Posterior vena cava (tissue), 2 donors: Measurements from ENCODE around the gene ASXL1. TPM values are rescaled to one million over a fixed set of nuclear protein-coding genes. Genes with fewer than 3 reads are reported as not detected.
"Not testable (repeated sequence)": the region's sequence is repeated elsewhere in the genome, so short reads cannot be mapped to it uniquely, and the experiment has no call there.

Experiments
- DNase-seq: peaks from one replicate; pipeline ENCODE4 v3.0.0-alpha.2; 2020; ENCODE audit warnings: low spot score
- intact Hi-C, 2 donors: fragments of 100-400 bp; cut with DNase I; formaldehyde crosslinking; loops; one replicate each; pipeline versions ENCODE4 v1.14.1 to v1.14.2; 2022 to 2023
- long read RNA-seq, 2 donors: library from polyadenylated mRNA; unstranded; transcript quantifications; one replicate each; pipeline ENCODE4 v2.0.0, GENCODE V29; 2020 to 2021
- total RNA-seq, 2 donors: library from RNA; stranded (reverse); fragmentation: NEBNext Ultra II Directional; extraction: Animal tissue kit (Norgen Biotek cat#: 25700); gene quantifications; one replicate each; pipeline ENCODE4 v1.2.1, GENCODE V29; 2021
- donor health status: DM: yes; HTN: yes; CAD: no.
- donor health status: DM: yes; HTN: yes; CAD: no.

The ASXL1 gene
- 10 to 100 TPM; 61.5 to 62.8 TPM for total RNA-seq
- long read RNA-seq, donor 1, partial matches to known transcripts = 4 of 12 reads
- long read RNA-seq, donor 1, other reads (novel, unspliced or antisense) = 8 of 12 reads
- long read RNA-seq, donor 2, partial matches to known transcripts = 2 of 12 reads
- long read RNA-seq, donor 2, other reads (novel, unspliced or antisense) = 10 of 12 reads

DNA sequence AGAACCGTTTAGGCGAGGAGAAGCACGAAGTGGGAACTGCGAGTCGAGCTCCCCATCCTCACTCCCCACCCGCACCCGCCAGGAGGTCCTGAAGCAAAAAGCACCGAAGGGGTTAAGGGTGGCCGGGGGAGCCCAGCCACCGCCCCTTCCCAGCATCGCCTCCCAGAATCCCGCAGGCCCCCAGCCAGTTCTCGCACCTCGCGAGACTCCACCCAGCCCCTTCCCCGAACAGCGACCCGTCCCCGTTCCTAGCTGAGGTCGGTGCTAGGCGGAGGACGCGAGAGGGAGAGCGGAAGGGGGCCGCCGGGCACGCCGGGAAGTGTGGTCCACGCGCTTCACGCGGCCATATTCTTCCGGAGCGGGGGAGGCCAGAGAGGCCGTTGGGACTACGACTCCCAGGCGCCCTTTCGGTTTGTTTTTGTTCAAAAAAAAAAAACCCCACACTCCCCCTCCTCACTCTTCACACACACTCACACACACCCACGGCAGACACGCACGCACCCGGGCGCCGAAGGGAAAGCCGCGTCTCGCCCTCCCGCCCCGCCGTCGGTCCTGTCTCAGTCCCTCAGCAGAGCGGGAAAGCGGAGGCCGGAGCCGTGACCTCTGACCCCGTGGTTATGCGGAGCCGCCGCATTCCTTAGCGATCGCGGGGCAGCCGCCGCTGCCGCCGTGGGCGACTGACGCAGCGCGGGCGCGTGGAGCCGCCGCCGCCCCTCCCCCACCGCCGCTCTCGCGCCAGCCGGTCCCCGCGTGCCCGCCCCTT is at the start of gene ASXL1:
ASXL1 (plus strand) TSS at position 463 of the 763 bp plus-strand sequence. CDS start 445 bp downstream, outside the sequence.
- peak; percentile 99 for DNase-seq
- intact Hi-C loops = no loop called here

DNA sequence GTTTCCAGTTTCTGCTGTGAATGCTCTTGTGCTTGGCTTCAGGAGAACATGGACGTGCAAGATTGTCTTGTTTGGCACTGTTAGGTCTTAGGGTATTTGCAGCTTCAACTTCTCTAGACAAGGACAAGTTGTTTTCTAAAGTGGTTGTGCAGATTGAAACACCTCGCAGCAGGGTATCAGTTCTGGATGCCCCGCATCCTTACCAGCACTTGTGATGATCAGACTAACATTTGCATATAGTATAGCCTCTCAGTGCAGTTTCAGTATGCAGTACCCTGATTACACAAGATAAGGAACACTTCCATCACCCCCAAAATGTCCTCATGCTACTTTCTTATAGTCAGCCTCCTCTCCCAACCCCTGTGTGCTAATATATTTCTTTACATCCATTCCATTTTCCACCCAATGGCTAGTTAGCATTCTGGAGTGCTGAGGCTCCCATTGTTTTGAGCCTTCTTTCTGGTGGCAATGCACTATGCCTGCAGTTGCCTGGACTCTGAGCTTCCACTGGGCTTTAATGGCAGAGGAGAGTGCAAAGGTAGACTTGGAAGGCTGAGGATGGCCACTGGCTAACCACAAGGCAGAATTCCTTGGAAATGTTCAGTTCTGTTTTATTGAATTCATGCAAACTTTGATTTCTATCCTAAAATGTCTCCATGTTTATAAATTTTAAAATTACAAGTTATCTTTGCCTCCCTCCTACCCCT is 45.3 kb upstream of the ASXL1 start:
- intact Hi-C loops = no loop called here
- DNase-seq = no peak

DNA sequence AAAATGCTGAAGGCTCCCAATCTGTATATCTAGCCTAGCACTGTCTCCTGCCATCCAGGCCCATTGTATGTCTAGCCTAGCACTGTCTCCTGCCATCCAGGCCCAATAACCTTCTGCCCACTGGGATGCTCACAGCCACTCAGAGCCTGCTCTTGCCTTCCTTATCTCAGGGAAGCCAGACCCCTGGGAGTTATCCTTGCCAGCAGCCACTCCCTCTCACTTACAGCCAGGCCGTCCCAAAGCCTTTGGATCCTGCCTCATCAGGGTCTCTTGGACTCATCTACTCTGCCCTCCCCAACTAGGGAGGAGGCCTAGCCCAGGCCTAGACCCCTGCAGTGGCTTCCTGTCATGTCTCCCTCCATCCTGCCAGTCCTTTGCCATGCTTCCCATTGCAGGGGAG is 43.4 kb upstream of the ASXL1 start:
- peak; percentile 74 for DNase-seq
- intact Hi-C loops = no loop called here

DNA sequence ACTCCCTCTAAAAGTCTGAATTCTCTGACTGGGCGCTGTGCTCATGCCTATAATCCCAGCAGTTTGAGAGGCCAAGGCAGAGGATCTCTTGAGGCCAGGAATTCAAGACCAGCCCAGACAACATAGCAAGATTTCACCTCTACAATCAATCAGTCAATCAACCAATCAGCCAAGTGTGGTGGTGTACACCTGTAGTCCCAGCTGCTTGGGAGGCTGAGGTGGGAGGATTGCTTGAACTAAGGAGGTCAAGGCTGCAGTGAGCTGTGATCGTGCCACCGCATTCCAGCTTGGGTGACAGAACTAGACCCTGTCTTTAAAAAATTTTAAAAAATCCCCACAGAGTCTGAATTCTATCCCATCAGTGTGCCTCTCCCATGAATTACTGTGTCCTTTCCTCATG is 42.7 kb upstream of the ASXL1 start:
- intact Hi-C loops = no loop called here
- no peak for DNase-seq

DNA sequence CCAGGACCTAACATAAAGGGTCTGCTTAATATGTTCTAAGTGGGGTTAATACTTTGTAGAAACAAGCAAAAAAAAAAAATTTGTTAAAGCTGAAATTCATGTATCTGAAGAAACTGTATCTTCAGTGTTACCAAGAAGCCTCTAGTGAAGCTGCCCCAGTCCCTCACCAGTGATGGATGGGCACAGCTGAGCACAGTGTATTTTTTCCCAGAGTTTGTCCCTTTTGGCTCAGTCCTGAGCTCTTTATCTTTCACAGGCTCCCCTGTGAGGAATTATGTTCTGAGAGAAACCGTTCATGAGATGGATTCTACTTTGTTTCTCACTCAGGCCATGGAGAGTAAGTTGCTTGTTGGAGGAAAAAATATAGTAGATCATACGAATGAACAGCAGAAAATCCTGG is 42.2 kb upstream of the ASXL1 start:
- intact Hi-C loops = no loop called here

DNA sequence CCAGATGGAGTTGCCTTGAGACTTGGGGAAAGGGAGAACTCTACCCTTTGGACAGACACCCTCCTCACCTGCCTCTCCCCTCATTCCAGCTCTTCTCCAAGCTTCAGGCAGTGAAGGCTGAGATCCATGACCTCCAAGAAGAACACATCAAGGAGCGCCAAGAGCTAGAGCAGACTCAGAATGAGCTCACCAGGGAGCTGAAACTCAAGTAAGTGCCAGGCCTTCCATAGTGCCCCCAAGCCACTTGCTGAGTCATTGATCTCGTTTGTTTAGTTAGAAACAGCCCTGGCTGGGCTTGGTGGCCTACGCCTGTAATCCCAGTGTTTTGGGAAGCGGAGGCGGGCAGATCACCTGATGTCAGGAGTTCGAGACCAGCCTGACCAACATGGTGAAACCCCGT is 41.5 kb upstream of the ASXL1 start:
- intact Hi-C loops = no loop called here
- no peak for DNase-seq

More for the DNA sequence above, 42.2 kb upstream of the ASXL1 start:
- no peak for DNase-seq

DNA sequence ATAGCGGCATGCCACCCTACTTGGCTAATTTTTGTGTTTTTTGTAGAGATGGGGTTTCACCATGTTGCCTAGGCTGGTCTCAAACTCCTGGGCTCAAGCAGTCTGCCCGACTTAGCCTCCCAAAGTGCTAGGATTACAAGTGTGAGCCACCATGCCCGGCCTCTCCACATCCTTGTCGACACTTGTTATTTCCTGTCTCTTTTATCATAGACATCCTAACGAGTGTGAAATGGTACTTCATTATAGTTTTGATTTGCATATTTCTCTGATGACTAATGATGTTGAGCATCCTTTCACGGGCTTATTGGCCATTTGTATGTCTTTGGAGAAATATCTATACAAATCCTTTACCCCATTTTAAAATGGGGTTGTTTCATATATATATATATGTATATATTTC is 39.0 kb upstream of the ASXL1 start:
- DNase-seq = no peak
- intact Hi-C loops = no loop called here

DNA sequence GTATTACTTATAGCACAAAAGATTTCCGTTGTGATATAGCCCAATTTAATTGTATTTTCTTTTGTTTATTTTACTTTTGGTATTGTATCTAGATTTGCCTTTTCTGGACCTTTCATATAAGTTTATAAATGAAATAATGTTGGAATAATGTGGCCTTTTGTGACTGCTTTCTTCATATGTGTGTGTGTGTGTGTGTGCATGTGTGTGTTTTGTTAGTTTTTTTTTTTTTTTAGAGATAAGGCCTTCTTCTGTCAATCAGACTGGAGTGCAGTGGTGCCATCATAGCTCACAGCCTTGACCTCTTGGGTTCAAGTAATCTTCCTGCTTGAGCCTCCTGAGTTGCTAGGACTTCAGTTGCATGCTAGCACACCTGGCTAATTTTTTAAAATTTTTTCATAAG is 37.8 kb upstream of the ASXL1 start:
- DNase-seq = no peak
- intact Hi-C loops = no loop called here

DNA sequence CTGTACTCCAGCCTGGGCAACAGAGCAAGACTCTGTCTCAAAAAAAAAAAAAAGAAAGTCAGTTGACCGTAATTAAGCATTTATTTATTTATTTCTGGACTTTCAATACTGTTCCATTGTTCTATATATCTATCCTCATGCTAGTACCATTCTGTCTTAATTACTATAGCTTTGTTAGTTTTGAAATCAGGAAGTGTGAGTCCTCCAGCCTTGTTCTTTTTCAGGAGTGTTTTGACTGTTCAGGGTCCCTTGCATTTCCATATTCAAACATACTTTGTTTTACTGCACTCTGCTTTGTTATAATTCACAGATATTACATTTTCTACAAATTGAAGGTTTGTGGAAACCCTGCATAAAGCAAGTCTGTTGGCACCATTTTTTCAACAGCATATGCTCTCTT is 36.7 kb upstream of the ASXL1 start:
- no peak for DNase-seq
- intact Hi-C loops = no loop called here

DNA sequence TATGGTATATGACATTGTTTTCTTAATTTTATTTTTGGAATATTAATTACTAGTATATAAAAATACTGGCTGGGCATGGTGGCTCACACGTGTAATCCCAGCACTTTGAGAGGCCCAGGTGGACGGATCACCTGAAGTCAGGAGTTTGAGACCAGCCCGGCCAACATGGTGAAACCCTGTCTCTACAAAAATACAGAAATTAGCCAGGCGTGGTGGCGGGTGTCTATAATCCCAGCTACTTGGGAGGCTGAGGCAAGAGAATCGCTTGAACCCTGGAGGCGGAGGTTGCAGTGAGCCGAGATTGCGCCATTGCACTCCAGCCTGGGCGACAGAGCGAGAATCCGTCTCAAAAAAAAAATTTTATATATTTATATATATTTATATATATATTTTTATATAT is 35.9 kb upstream of the ASXL1 start:
- DNase-seq, intact Hi-C loops: not testable (repeated sequence)

DNA sequence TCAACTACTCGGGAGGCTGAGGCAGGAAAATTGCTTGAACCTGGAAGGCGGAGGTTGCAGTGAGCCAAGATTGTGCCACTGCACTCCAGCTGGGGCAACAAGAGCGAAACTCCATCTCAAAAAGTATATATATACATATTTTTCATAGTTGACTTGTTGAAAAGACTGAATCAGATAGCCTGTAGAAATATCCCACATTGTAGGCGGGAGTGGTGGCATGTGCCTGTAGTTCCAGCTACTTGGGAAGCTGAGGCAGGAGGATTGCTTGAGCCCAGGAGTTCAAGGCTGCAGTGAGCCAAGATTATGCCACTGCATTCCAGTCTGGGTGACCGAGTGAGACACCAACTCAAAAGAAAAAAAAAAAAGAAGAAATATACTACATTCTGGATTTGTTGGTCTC is 34.4 kb upstream of the ASXL1 start:
- DNase-seq, intact Hi-C loops: not testable (repeated sequence)

DNA sequence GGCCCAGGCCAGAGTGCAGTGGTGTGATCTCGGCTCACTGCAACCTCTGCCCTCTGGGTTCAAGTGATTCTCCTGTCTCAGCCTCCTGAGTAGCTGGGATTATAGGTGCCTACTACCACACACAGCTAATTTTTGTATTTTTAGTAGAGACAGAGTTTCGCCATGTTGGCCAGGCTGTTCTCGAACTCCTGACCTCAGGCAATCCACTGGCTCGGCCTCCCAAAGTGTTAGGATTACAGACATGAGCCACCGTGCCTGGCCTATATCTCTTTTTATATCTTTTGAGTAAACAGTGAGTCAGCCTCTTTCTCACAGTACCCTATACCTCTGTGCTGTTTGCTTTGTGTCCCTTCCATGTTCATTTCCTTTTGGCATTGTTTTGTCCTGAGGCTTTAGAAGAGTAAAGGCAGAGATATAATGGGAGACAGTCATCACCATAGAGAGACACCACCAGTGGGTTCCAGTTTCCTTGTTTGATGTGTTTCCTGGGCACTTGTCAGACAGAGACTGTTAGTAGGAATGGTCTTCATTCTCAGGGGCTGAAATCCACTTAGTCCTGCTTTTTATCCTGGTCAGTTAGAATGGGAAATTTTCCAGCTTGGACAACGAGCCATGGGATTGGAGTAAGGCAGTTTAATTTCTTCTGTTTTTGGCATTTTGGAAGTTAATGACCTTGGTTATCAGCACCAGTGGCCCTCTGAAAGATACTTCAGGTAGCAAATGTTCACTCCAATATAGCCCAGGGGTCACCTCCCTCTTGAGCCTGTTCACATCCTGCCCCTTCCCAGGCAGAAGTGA is 32.2 kb upstream of the ASXL1 start:
- intact Hi-C loops = no loop called here
- DNase-seq = no peak

DNA sequence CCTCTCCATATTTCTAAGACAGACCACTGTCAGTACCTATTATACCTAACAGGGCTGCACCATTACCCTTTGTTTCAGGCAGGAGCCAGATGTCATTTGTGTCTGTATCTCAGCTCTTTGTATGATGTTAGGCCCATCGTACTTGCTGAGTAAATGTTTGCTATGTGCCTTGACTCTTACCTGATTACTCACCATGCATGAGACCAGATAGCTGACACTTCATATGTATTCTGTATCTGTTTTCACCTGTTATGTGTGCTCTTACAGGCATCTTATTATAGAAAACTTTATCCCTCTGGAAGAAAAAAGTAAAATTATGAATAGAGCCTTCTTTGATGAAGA is 31.7 kb upstream of the ASXL1 start:
- no peak for DNase-seq
- intact Hi-C loops = no loop called here

DNA sequence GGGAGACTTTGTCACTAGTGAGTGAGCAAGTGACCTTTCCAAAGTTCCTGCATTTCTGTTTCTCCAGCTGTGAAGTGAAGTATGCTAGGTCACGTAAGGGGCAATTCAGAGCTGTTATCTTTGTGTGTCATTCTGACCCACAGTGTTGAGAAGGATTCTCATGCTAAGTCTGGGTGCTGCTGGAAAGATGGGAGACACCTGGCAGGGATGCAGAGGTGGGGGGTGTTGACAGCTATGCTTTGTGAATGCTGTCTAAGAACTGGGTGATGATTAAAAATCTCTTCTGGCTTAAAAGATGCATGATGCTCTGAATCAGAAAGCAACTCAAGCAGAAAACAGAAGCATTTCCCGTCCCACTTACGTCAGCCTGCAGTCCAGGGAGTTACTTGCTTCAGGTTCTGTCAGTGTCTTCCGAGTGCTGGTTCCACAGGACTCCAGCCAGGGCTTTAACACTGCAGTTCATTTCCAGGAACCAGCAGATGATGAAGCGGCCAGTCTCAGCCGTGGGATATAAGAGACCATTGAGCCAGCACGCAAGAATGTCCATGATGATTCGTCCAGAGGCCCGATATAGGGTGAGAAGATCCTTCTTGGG is 30.9 kb upstream of the ASXL1 start:
- intact Hi-C loops = no loop called here
- no peak for DNase-seq

DNA sequence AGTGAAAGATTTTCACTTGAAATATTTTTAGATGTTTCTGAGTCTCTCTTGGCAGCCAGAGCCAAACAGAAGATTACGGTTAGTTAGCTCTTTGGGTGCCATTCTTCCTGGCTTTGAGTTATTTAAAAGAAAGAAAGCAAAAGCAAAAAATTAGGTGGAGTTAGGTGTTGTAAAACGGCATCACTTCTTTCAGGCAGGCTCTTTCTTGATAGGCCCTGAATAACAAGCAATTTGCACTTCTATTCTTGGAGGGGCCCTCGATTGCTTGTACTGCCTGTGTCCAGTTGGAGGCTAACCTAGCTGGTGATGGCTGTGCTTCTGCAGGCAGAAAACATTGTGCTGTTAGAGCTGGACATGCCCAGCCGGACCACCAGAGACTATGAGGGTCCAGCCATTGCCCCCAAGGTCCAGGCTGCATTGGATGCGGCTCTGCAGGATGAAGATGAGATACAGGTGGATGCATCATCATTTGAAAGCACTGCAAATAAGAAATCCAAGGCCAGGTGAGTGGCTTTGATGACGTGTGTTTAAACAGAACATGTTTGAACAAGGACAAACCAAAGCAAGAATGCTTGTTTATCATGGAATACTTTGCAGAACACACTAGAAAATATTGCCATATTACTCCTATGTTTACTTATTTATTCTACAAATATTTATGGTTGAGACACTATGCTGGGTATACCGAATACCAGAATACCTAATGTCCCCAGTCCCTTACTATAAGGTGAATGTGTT is 28.1 kb upstream of the ASXL1 start:
- intact Hi-C loops = no loop called here
- DNase-seq = no peak

DNA sequence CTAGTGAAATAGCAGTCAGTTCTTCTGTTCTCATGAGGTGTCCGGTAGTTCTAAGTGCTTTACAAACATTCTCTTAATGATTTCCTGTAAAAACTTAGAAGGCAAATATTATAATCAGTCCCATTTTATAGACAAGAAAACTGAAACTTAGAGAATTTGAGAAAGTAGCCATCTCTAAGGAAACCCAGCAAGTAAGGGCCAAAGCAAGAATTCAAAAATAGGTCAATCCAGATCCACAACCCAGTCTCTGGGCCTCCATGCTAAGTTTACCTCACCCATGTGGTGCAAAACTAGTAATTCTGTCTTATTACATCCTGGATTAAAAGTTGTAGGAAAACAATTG is 27.6 kb upstream of the ASXL1 start:
- intact Hi-C loops = no loop called here
- no peak for DNase-seq

DNA sequence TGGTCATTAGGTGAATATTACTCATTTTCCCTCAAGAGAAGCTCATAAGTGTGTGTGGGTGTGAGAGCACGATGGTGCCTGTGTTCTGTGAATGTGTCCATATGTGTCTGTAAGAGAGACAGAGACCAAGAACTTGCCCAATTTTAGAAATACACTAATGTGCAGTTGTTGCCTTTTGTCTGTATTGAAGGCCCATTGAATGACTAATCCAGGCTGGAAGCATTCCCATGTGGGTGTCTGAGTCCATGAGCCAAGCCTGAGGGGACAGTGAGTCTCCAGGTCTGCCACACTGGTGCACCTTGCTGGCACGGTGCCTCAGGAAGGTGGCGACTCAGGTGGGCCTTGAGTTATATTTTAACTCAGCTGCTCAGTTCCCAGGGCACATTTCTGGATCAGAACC is 25.5 kb upstream of the ASXL1 start:
- intact Hi-C loops = no loop called here
- DNase-seq = no peak

DNA sequence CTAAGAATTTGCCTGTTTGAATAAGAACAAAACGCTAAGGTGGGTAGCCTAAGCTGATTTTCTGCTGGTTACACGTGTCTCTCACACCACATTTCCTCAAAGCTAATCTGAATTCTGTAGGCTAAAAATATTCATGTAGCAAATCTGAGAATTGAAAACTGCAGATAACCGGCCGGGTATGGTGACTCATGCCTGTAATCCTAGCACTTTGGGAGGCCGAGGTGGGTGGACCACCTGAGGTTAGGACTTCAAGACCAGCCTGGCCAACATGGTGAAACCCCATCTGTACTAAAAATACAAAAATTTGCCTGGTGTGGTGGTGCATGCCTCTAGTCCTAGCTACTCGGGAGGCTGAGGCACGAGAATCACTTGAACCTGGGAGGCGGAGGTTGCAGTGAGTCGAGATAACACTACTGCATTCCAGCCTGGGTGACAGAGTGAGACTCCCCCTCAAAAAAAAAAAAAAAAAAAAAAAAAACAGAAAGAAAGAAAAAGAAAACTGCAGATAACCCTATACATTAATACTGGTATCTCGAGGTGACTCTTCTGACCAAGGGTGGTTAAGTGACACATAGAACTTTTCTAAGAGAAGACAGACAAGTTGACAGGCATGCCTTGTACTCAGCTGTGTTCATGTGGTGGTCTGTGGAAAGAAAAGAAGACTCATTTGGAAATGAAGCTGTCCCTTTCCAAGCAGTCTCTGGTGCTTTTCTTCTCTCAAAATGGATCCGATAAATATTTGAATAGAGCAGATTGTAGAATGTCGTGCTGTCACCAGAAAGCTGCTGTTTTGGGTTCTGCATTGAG is 24.7 kb upstream of the ASXL1 start:
- intact Hi-C loops = no loop called here
- DNase-seq = no peak
